ENCODE data around the gene COMT.
"Not testable (repeated sequence)": the region's sequence is repeated elsewhere in the genome, so short reads cannot be mapped to it uniquely, and the experiment has no call there.

COMT gene

DNA sequence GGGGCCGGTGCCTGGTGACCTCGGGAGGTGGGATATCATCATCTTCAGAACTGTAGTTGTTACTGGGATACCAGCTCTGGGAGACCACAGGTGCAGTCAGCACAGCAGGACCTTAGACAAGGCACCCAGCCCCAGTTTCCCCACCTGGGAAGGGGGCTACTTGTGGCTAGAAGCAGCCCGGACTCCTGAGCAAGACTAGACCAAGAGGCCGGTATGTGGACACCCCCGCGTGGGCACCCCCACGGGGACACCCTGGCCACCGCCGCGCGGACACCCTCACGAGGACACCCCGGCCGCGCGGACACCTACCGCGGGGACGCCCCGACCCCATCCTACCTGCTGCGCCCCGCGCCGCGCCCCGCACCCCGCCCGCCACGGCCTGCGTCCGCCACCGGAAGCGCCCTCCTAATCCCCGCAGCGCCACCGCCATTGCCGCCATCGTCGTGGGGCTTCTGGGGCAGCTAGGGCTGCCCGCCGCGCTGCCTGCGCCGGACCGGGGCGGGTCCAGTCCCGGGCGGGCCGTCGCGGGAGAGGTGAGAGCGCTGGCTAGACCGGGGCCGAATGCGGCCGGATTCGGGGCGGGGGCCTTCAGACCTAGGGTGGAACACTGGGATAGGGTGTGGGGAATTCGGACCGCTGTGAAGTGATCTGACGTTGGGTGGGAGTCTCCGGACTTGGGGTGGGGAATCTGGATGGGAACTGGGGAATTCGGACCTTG lies at the start of gene COMT, which contains the start of gene TXNRD2:
Gene COMT, plus strand, starts transcription at position 408 of the 718 bp plus-strand sequence. CDS start 20,755 bp downstream, outside the sequence.
Gene TXNRD2, minus strand, starts transcription at position 454 of the 718 bp plus-strand sequence. Its CDS starts 15 bp downstream, at position 439.
- DNase-seq: peak; percentile 22

DNA sequence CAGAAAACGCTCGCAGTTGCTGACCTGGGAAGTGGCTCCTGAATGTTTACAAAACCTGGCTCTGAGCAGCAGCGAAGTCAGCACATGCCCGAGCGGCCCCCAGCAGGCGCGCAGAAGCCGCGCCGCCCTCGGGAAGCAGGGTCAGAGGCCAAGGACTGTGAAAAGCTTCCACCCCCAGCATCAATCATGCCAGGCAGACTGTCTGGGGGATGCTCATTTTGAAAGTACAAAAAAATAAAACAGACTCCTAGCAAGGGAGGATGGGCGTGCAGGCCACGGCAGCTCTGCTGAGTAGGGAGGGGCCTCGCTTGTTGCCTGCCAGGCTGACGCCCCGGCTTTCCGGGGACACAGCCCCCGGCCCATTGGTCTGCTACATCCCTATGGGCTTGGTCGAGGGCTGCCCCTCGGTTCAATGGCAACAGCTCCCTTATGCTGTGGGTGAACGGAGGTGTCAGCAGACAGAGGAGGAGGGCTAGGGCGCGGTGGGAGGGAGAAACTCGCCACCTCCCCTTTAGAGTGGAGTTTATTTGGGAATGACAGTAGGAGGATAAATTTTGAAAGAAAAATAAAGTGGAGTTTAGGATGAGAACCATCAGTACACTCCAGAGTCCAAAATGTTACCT lies 49.2 kb upstream of the COMT start:
- DNase-seq: no peak

DNA sequence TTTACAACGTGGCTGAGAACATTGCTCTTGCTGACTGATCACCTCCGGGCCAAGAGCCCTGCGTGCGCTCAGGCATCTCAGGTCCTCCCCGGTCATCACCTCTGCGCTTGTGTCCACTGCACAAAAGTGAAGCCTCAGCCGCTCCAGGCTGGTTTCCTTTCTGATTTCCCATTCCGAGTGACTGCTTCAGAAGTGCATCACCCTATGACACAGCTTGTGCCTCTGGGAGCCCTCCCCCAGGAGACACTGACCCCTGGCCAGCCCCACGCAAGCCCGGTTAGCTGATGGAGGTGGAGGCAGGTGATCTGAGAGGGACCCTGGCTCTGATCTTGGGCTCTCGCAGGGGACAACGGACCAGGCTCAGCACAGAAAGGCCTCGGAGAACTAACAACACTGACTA lies 48.6 kb upstream of the COMT start:
- DNase-seq: no peak

DNA sequence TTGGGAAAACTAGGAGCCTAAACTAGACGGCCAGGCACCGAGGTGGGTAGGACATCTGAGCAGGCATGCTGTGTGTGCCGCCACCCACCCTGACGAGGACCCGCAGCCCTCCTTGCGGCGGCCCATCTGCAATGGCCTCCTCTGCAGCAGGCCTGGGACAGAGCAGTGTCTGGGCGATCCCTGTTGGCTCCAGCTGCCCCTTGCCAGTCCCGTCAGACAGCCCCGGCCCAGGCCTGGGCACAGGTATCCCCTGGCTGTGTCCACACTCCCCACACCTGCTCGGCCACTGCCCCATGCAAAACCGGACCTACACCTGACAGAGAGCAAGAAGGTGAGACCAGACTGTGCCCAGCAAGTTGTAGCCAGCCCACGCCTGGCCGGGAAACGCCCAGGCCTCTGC lies 48.2 kb upstream of the COMT start:
- DNase-seq: no peak

DNA sequence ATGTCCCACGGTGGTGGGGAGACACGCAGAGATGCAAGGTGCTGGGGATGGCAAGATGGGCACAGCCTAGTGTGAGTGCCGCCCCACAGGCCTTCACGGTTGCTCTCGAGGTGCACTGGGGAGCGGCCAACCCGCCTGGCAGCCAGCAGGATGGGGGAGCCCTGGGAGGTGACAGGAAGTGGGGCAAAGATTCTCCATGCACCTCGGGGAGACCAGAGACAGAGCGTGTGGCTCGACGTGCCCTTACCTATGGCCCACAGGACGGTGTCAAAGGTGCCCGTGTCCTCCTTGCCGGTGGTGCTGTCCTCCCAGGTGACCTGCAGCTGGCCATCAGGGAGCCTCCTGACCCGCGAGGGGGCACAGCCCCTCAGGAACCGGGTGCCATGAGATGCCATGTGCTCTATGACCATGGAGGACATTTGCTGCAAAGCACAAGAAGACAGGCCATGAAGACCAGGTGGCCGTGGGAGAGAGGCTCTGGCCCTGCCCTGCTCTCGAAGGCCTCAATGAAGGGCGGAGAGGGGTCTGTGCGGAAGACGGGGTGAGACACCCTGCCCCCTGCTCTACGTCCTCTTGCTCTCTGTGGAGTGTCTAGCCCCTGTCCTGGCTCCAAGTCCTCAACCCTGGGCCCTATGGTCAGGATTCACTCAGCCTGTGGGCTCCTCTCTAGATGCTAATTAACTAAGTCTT lies 46.3 kb upstream of the COMT start:
- DNase-seq: no peak

DNA sequence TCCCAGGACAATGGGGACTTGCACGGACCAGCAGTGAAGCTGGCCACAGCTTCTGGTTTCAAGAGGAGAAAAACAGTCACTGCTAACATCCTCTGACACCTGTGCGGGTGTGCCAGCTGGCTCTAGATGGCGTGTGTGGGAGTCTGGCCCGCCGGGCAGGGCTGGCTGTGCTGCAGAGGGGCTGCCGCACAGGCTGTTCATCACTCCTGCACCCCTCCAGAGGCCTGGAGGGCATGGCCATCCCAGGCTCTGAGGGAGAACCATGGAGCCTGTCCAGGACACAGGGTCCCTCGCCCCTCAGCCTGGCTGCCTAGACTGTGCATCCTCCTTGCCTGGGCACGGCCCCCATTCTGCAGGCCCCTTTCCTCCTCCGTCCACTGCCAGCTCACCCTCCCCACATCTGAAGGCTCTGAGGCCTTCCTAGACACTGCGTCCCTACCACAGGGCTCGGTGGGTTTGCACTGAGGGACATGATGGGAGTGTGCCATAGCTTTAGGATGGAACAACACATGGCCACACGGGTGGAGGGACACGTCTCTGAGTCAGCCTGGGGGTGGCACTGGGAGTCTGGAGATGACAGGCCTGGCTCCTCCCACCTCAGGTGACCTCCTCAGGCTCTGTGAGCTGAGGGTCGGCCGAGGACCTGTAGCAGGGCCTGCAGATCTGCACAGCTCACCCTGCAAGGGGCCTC lies 44.8 kb upstream of the COMT start:
- no peak for DNase-seq

DNA sequence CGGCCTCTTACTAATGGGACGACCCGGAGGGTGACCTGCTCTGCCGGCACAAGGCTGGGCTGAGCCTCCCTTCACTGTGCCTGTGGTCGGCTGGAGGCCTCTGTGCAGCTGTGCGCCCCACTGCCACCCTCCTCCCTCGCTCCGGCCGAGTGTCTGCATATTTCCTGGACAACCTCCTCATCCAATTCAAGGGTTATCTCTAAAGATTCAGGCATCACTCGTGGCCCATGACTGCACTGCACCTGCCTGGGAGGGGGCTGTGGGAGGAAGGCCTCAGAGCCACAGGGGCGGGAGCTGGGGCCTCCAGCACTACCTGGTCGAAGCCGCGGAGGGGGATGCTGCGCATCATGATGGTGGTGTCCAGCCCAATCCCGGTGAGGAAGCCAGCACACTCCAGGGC lies 43.8 kb upstream of the COMT start:
- DNase-seq: no peak

DNA sequence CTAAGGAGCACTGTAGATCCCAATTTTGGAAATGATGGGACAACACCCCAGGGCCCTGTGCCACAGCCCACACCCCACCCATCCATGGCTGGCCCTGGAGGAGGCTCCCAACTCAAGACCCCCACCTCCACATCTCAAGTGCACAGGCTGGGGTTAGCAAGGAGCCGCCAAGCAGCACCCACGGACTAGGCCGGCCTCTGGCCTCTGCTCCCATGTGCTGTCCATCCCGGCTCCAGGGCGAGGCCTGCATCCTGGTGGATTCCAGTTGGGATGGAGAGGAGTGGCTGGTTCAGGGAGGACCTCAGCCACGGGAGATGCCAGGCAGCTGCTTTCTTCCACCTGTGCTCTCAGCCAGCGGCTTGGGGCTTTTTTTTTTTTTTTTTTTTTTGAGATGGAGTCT lies 43.4 kb upstream of the COMT start:
- no peak for DNase-seq

DNA sequence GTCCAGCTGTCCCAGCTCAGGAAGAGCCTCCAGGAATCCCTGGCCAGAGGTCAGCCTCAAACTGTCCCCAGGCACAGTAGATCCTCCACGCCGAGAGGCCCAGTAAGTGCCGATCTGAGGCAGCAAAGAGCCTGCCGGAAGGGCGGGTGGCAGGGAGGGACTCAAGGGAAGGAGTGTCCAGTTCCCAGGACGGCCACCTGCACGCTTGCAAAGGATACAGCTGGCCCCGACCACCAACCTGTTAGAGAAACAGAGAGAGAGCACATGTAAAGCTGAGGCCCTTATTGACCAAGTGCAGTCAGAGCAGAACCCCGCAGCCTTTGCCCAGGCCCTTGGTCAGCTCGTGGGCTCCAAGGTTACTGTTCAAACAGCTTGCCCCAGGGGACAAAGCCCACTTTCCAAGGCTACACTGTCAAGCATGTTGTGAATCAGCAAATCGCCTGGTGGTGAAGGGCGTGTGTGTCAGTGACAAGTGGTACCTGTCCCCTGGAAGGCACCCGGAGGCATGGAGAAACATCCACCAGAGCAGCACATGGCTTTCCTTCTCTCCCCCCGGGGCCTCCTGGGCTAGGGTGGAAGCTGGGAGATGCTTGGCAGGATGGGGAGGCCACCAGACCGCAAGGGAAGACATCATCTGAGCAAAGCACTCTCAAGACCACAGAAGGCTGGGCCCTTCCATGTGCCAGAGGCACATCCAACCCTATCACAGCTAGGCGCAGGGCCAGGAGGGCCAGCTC lies 42.6 kb upstream of the COMT start:
- no peak for DNase-seq

DNA sequence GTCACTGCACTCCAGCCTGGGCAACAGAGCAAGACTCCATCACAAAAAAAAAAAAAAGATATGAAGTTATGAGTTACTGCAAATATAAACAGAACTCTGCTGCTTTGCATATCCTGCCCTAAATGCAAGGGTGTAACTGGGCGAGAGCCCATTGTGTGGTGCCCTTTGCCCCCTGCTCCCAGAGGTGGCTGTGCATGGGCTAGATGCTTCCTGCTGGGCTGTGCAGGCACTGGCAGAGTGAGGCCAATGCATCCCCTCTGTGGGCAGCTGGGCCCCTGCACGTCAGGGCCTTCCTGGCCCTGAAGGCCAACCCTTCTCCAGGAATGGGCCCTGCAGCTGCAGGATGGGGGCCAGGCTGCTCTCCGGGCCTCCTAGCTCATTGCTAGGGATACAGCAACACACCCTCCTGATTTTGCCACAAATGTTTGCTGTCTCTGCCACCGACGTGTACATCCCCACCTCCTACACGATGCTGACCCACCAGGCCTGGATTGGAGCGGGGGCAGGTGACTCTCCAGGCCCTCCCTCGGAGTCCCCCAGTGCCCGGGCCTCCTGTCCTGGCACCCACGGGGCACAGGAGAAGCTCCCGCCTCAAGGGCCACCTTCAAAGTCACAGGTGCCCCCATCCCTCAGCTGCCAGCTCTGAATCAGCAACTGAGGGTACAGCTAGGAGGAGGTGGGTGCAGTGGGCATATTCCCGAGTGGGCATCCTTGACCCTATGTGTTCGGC lies 40.7 kb upstream of the COMT start:
- DNase-seq: no peak

DNA sequence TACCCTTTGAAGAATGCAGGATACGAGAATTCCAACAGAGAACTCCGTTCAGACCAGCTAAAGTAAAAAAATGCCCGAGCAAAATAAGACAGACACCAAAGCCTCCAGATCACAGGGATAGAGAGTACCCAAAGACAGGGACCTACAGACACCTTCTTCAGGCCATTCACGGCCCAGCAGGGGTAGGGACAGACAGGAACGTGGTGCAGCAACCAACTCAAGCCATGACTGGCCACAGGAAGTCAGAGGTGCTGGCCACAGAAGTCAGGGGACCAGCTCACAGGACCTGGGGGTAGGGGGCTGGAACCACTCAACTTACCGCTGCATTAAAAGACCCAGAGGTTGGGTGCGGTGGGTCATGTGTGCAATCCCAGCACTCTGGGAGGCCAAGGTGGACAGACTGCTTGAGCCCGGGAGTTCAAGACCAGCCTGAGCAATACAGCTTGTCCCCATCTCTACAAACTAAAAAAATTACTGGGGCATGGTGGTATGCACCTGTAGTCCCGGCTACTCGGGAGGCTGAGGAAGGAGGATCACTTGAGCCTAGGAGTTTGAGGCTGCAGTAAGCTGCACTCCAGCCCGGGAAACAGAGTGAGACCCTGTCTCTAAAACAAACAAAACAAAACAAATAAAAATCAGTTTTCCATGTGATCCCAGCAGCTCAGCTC lies 39.9 kb upstream of the COMT start:
- DNase-seq: no peak

DNA sequence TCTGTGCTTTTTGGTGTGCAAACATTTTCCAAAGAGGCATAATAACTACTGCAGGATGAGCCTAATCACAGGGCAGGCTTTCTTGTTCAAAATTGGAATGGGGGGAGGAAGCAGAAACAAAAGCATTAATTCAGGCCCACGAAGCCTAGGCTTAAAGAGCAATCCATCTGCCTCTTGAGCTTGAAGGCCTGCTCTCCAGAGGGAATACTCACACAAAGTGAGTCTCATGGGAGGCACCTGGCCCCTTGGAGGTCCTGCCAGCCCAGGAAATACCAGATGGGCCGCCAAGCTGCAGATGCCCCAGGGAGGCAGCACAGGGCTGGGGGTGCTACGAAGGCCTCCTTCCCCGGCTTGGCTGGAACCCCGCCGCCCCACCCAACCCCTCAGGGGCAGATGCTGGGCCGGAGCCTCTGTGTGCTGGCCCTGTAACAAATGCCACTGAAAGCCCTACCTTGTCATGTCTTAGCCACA lies 39.3 kb upstream of the COMT start:
- no peak for DNase-seq

DNA sequence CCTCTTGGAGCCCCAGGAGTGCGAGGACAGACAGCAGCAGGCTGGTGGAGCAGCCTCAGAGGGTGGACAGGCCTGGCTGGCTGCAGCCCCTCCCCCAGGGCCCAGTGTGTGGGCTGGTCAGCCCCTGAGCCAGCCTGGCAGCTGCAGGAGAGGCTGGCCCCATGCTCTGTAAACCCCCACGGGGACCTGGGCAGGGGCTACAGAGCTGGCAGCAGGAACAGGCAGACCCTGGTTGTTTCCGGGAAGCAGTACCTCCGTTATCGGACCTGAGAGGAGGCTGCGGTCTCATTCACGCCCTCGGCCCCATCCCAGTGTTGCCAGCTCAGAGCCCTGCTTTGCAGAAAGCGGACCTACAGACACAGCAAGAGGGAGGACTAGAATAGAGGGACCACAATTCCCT lies 38.5 kb upstream of the COMT start:
- DNase-seq: no peak

DNA sequence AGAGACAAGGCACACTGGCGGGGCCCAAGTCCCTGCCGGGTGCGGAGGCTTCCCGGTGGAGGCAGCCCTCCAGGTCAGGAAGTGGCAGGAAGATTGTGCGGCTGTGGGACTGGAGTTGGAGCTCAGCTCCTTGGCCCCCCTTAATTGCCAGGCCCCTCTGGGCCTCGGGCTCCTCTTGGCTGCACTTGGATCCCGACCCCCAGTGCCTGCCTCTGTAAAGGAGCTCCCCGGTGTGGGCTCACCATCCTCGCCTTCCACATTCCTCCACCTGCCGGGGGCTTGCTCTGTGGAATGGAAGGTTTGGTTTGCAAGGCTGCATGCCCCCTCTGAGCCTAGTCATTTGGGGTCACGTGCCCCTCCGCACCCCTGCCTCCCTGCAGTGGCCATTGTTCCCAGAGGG lies 38.1 kb upstream of the COMT start:
- no peak for DNase-seq

DNA sequence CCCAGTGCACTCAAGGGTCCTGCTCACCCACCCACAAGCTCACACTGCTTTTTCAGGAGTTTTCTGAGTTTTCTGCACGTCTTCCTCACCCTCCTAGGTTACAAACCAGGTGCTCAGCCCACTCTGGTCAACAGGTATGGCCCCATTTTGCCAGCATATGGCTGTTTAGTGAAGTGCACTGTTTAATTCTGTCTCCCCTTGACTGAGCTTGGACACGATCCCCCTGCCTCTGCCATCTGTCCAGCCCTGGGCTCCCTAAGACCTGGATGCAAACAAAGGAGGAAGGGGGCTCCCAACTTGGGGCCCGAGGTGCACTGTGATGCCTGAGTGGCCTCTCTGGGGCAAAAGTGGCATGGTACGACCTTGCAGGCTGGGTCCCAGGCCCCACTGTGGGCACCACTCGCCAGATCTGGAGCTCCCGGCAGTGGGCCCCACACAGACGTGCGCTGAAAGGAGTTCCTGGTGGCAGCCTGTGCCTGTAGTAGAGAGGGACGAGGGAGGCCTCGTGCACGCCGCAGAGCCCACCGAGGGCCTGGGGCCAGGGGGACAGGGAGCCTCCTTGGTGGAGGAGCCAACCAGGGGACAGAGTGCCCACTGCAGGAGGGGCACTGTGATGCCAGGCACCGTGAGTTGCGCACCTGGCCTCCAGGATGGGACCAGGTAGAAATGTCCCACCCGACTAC lies 37.3 kb upstream of the COMT start:
- no peak for DNase-seq

DNA sequence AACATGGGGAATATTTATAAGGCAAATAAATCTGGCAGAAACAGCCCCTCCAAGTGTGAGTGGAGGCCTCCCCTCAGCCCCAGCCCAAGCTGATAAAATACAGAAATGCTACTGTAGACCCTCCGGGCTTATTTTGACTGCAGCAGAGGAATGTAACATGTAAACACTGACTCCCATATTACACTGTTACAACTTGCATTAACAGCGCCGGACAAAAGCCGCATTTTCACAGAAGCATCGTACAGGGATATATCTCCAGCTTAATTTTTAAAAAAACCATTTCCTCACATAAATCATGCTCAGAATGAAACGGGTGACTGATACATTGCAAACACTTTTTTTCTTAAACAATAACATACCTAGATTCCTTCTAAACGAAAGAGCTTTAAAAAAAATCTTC lies 36.6 kb upstream of the COMT start:
- DNase-seq: no peak

DNA sequence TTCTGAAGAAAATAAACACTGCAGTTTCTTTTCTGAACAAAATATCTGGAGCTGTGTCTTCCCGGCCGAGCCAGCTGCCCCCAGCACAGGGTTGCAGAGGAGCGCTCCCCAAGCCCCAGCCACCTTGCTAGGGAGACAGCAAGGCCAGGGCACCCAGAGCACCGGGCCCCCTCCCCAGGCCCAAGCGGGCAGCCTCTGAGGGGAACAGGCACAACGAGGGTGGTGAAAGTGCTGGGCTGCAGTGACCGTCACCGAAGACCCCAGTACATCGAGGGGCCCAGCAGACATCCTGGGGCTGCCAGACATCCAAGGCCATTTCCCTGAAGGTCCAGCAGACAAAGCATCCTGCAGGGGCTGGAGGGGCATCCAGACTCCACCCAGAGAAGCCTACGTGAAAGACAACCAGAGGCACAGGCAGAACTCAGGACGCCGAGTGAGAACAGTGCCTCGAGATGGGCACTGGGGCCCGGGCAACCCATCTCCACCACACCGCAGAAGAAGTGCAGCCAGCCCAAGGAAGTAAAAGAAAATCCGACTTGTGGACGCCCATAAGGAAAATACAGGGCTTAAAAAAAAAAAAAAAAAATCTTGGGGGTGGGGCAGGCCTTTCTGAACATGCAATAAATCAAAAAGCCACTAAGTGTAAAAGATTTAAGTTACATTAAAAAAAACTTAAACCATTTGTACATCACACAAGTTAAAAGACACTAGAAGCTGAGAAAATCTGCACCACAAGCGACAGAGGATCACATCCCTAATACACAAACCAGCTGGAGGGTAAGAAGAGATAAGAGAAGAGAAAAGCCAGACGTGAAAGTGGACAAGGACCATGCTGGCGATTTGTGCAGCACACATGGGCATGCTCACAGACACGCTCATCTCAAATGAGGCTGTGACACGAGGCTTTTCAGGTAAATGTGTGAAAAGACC lies 36.0 kb upstream of the COMT start:
- no peak for DNase-seq

DNA sequence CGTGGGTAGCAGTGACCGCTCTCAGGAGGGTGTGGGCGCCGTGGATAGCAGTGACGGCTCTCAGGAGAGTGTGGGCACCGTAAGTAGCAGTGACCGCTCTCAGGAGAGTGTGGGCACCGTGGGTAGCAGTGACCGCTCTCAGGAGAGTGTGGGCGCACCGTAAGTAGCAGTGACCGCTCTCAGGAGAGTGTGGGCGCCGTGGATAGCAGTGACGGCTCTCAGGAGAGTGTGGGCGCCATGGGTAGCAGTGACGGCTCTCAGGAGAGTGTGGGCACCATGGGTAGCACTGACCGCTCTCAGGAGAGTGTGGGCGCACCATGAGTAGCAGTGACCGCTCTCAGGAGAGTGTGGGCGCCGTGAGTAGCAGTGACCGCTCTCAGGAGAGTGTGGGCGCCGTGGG lies 34.7 kb upstream of the COMT start:
- DNase-seq: not testable (repeated sequence)

DNA sequence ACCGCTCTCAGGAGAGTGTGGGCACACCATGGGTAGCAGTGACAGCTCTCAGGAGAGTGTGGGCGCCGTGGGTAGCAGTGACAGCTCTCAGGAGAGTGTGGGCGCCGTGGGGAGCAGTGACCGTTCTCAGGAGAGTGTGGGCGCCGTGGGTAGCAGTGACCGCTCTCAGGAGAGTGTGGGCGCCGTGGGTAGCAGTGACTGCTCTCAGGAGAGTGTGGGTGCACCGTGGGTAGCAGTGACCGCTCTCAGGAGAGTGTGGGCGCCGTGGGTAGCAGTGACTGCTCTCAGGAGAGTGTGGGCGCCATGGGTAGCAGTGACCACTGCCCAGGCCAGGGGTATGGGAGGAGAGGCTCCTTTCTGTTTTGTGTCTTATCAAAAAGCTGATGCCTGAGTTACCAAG lies 33.7 kb upstream of the COMT start:
- DNase-seq: not testable (repeated sequence)
